Measurements from ENCODE around the gene RPS23.
A peak's percentile ranks its signal among the peaks of the same experiment; 100 is the strongest.

Gene RPS23

GRCh38 chr5:82295144-82295543 is 17.0 kb upstream of the RPS23 start:
- peak; percentile 30 for DNase-seq (ENCODE audit: low read depth, low spot score)
- no peak overlapping the region for H3K4me3 ChIP-seq (ENCODE audit: low read depth, low read length)
- in situ Hi-C loops (cut with HindIII; ENCODE audit: low sequenced_read_pairs) = no loop called here
- TF ChIP-seq, protein P1, sequence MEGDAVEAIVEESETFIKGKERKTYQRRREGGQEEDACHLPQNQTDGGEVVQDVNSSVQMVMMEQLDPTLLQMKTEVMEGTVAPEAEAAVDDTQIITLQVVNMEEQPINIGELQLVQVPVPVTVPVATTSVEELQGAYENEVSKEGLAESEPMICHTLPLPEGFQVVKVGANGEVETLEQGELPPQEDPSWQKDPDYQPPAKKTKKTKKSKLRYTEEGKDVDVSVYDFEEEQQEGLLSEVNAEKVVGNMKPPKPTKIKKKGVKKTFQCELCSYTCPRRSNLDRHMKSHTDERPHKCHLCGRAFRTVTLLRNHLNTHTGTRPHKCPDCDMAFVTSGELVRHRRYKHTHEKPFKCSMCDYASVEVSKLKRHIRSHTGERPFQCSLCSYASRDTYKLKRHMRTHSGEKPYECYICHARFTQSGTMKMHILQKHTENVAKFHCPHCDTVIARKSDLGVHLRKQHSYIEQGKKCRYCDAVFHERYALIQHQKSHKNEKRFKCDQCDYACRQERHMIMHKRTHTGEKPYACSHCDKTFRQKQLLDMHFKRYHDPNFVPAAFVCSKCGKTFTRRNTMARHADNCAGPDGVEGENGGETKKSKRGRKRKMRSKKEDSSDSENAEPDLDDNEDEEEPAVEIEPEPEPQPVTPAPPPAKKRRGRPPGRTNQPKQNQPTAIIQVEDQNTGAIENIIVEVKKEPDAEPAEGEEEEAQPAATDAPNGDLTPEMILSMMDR (IDR thresholded peaks at IDR 0.05; ENCODE audit: low read depth, low read length) = no peak

DNA sequence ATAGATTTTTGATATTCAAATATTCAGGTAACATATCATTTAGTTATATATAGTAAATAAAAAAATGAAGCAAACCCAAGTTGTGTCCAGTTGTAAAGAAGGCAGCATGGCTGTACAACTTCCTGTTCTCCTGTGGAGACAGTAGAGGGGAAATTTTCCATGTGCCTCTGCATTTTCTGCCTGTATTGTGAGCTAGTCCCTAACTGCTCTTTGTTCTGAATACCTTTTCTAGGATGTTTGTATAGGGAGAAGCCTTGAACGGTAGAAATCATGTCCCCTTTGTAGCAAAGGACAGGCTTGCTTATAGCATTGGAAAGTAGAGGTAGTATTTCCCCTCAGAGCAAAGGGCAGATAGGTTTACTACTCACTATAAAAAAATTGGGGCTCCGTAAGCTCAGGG is 13.3 kb upstream of the RPS23 start:
- no peak for DNase-seq (ENCODE audit: low read depth, low spot score)
- in situ Hi-C loops (cut with HindIII; ENCODE audit: low sequenced_read_pairs) = no loop called here
- H3K4me3 ChIP-seq (ENCODE audit: low read depth, low read length) = no peak overlapping the region
- TF ChIP-seq, protein P1 (IDR thresholded peaks at IDR 0.05; ENCODE audit: low read depth, low read length) = no peak

DNA sequence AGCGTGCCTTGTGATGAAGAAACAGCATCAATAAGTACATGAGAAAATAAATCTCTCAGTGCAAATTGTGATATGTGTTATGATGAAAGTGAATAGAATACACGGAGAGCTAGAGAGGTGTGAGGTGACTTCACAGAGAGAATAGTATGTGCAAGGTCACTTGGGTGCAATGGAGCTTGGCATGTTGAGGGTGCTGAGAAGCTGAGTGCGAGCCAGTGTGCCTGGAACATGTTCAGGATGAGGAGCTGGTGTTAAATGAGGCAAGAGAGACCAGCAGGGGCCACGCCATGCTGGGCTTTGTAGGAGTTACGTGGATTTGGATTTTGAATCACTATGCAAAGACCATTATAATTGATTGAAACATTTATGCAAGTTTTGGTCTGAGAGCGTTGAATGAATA is 12.8 kb upstream of the RPS23 start:
- in situ Hi-C loops (cut with HindIII; ENCODE audit: low sequenced_read_pairs) = no loop called here
- H3K4me3 ChIP-seq (ENCODE audit: low read depth, low read length) = no peak overlapping the region
- TF ChIP-seq, protein P1 (IDR thresholded peaks at IDR 0.05; ENCODE audit: low read depth, low read length) = no peak
- no peak for DNase-seq (ENCODE audit: low read depth, low spot score)

DNA sequence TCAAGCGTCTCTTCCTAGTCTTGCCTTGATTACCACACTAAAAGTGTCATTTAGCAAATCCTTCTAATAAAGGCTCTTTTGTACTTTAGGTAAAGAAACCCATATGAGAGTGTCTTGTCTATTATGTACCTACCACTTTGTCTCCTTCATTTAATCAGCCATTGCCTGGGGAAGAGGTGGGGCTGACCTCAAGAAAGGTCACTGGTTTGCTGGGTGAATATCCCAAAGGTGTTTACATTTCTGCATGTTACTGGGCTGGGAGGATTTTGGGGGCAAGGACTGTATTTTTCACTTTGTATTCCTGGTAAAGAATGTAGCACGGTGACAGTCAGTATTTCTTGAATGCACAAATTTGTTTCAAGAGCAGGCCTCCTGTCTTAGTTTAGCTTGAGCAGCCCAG is 11.9 kb upstream of the RPS23 start:
- in situ Hi-C loops (cut with HindIII; ENCODE audit: low sequenced_read_pairs) = no loop called here
- TF ChIP-seq, protein P1 (IDR thresholded peaks at IDR 0.05; ENCODE audit: low read depth, low read length) = no peak
- DNase-seq (ENCODE audit: low read depth, low spot score) = no peak
- H3K4me3 ChIP-seq (ENCODE audit: low read depth, low read length) = no peak overlapping the region

DNA sequence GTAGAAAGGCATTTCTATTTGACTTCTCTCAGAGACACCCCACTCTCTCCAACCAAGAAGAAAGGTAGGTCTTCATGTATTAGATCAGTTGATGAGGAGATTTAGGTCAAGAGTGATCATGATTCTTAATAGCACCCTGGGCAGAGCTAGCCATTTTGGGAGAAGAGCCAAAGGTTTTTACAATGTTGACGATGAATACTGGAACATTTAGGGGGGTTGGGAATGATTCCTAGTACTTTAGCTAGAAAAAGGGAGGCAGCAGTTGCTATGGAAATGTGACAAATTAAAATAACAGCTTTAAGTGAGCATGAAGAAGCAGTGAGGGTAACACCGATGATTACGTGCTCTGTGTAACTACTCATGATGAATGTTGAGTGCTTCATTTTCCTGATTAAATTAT is 9.5 kb upstream of the RPS23 start:
- DNase-seq (ENCODE audit: low read depth, low spot score) = no peak
- in situ Hi-C loops (cut with HindIII; ENCODE audit: low sequenced_read_pairs) = no loop called here
- TF ChIP-seq, protein P1 (IDR thresholded peaks at IDR 0.05; ENCODE audit: low read depth, low read length) = no peak
- H3K4me3 ChIP-seq (ENCODE audit: low read depth, low read length) = no peak overlapping the region

DNA sequence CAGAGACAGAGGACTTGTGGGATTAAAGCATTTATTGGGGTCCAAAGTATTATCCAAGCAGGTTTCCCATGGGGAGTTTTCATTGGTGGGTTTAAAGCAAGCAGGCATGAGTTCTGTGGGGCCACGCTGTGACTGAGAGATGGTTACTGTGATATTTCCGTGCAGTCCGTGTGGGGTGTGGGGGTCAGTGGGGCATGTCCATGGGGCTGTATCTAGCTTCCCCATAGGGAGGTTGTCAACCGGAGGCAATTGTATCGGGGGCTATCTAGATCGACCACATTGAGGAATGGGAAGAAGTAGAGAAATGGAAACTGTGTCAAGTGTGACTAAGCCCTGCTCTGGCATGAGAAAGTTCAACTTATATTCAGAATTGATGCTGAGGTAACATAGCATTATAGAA is 7.1 kb upstream of the RPS23 start:
- no peak overlapping the region for H3K4me3 ChIP-seq (ENCODE audit: low read depth, low read length)
- TF ChIP-seq, protein P1 (IDR thresholded peaks at IDR 0.05; ENCODE audit: low read depth, low read length) = no peak
- in situ Hi-C loops (cut with HindIII; ENCODE audit: low sequenced_read_pairs) = no loop called here
- no peak for DNase-seq (ENCODE audit: low read depth, low spot score)

- no peak overlapping the region for H3K4me3 ChIP-seq (ENCODE audit: low read depth, low read length)
- DNase-seq (ENCODE audit: low read depth, low spot score) = no peak
- in situ Hi-C loops (cut with HindIII; ENCODE audit: low sequenced_read_pairs) = no loop called here
- TF ChIP-seq, protein P1 (IDR thresholded peaks at IDR 0.05; ENCODE audit: low read depth, low read length) = no peak
These were observed 5.7 kb upstream of the RPS23 start for GRCh38 chr5:82283893-82284292.

Measured in astrocyte of the spinal cord (primary cell).